HepG2 (cell line): ENCODE data around the gene MAEA. TPM values are rescaled to one million over a fixed set of nuclear protein-coding genes. Genes with fewer than 3 reads are reported as not detected.
A peak's percentile ranks its signal among the peaks of the same experiment; 100 is the strongest.

ENCODE experiments used
- BCL3 ChIP-seq: sonication (generic); formaldehyde crosslinking; IDR thresholded peaks from 2 replicates; pipeline ENCODE4 v1.5.1; 2020; ENCODE audit warnings: mild to moderate bottlenecking, missing genetic modification reagents, moderate library complexity
- CBX5 ChIP-seq: sonication (generic); formaldehyde crosslinking; IDR thresholded peaks from 2 replicates; pipeline ENCODE4 v1.4.0; 2020; ENCODE audit warnings: missing genetic modification reagents, borderline replicate concordance
- ERF ChIP-seq: IDR thresholded peaks from 2 replicates; pipeline ENCODE4 v1.6.1; 2018; ENCODE audit warnings: missing biosample characterization, missing genetic modification reagents
- GATAD1 ChIP-seq: IDR thresholded peaks from 2 replicates; pipeline ENCODE4 v1.6.1; 2016; ENCODE audit warnings: missing genetic modification reagents, missing compliant biosample characterization
- KLF9 ChIP-seq: IDR thresholded peaks from 2 replicates; pipeline ENCODE4 v1.6.1; 2016; ENCODE audit warnings: low read depth
- MAZ ChIP-seq, 2 experiments: sonication (generic) in 1 of 2; formaldehyde crosslinking in 1 of 2; IDR thresholded peaks; 2 replicates each; pipeline versions ENCODE4 v1.5.0 to v1.6.1; 2012 to 2020; ENCODE audit warnings: low read depth in 2 of 2, mild to moderate bottlenecking in 2 of 2, borderline replicate concordance in 1 of 2, improper control_type of control experiment in 1 of 2, low read length in 1 of 2, missing genetic modification reagents in 1 of 2, moderate library complexity in 1 of 2
- MTA1 ChIP-seq: sonication (generic); formaldehyde crosslinking; IDR thresholded peaks from 2 replicates; pipeline ENCODE4 v1.4.0; 2020; ENCODE audit warnings: missing genetic modification reagents, mild to moderate bottlenecking, borderline replicate concordance
- MYC ChIP-seq: sonication (generic); formaldehyde crosslinking; IDR thresholded peaks from 2 replicates; pipeline ENCODE4 v1.9.0; 2021; ENCODE audit warnings: missing genetic modification reagents, borderline replicate concordance
- MYPOP ChIP-seq: sonication (generic); formaldehyde crosslinking; IDR thresholded peaks from 2 replicates; pipeline ENCODE4 v1.8.1; 2023; ENCODE audit warnings: mild to moderate bottlenecking, moderate library complexity, missing genetic modification reagents
- NFATC3 ChIP-seq: sonication (generic); formaldehyde crosslinking; IDR thresholded peaks from 2 replicates; pipeline ENCODE4 v1.5.1; 2020; ENCODE audit warnings: mild to moderate bottlenecking, missing genetic modification reagents
- PRPF4 ChIP-seq: fragments of 200-400 bp; formaldehyde crosslinking; IDR thresholded peaks from 2 replicates; pipeline ENCODE4 v1.6.1; 2016; ENCODE audit warnings: low read length, low read depth; ENCODE audit not compliant: poor library complexity, severe bottlenecking
- SOX5 ChIP-seq: IDR thresholded peaks from 2 replicates; pipeline ENCODE4 v1.6.1; 2016; ENCODE audit warnings: borderline replicate concordance
- TBX2 ChIP-seq: sonication (generic); formaldehyde crosslinking; IDR thresholded peaks from 2 replicates; pipeline ENCODE4 v1.5.0; 2020; ENCODE audit warnings: missing genetic modification reagents, mild to moderate bottlenecking, borderline replicate concordance
- ZIK1 ChIP-seq: sonication (generic); formaldehyde crosslinking; IDR thresholded peaks from 2 replicates; pipeline ENCODE4 v1.5.0; 2020; ENCODE audit warnings: mild to moderate bottlenecking, low read depth, missing genetic modification reagents, borderline replicate concordance
- ZNF281 ChIP-seq: sonication (generic); formaldehyde crosslinking; IDR thresholded peaks from 2 replicates; pipeline ENCODE4 v1.4.0; 2020; ENCODE audit warnings: missing genetic modification reagents, borderline replicate concordance
- ZNF331 ChIP-seq: sonication (generic); formaldehyde crosslinking; IDR thresholded peaks from 2 replicates; pipeline ENCODE4 v1.4.0; 2020; ENCODE audit warnings: missing genetic modification reagents
- ZNF503 ChIP-seq: sonication (generic); formaldehyde crosslinking; IDR thresholded peaks from 2 replicates; pipeline ENCODE4 v1.4.0; 2020; ENCODE audit warnings: missing genetic modification reagents
- ZNF607 ChIP-seq: sonication (generic); formaldehyde crosslinking; IDR thresholded peaks from 2 replicates; pipeline ENCODE4 v1.5.1; 2020; ENCODE audit warnings: missing genetic modification reagents, mild to moderate bottlenecking, borderline replicate concordance
- ZNF747 ChIP-seq: sonication (generic); formaldehyde crosslinking; IDR thresholded peaks from 2 replicates; pipeline ENCODE4 v1.8.1; 2023; ENCODE audit warnings: missing genetic modification reagents, mild to moderate bottlenecking, borderline replicate concordance
- ZSCAN31 ChIP-seq: sonication (generic); formaldehyde crosslinking; IDR thresholded peaks from 2 replicates; pipeline ENCODE4 v1.5.0; 2020; ENCODE audit warnings: low read depth, mild to moderate bottlenecking, missing genetic modification reagents
- polyA plus RNA-seq, 8 experiments: library from polyadenylated mRNA; depleted of rRNA in 3 of 8; stranded (reverse) in 7 of 8; unstranded in 1 of 8; fragments of >200 nt; fragmentation: Illumina TruSeq in 4 of 8; extraction: Trizol in 4 of 8; gene quantifications; 2 replicates each; pipeline versions ENCODE4 v1.2.1 to v1.2.3, GENCODE V29; 2011 to 2016; ENCODE audit warnings: low read depth in 4 of 8, missing spikeins in 1 of 8, mixed read lengths in 1 of 8; ENCODE audit not compliant: insufficient read depth in 1 of 8
- total RNA-seq, 5 experiments: library from RNA; depleted of rRNA; stranded (reverse); fragments of >200 nt; fragmentation: Illumina TruSeq; extraction: Trizol; gene quantifications; 2 replicates each; pipeline ENCODE4 v1.2.3, GENCODE V29; 2016; ENCODE audit warnings: low read depth in 1 of 5

MAEA gene
- total and polyA plus RNA-seq, 2 of the 13 experiments (the other 11 are each of a cell fraction or from before 2014, with no cell fraction given): 52.0 to 57.1 TPM

- TF ChIP-seq ZNF281: no peak; the same call in 1 of the 2 replicates
- no peak for TF ChIP-seq ZSCAN31 (CRISPR knock-in tag)
- TF ChIP-seq SOX5 (CRISPR knock-in tag): peak; percentile 10; the same call in 1 of the 2 replicates
- peak; percentile 51; the same call in 1 of the 2 replicates for TF ChIP-seq TBX2 (CRISPR knock-in tag)
- TF ChIP-seq ZIK1 (CRISPR knock-in tag): 0 out of 2 replicates have a peak, but pooled peaks have one; percentile 33
- peak; percentile 80 for TF ChIP-seq GATAD1
- TF ChIP-seq MTA1 (CRISPR knock-in tag): peak; percentile 54; the same call in 1 of the 2 replicates
- peak; percentile 81; the same call in 1 of the 2 replicates for TF ChIP-seq MAZ (IDR thresholded peaks at IDR 0.05; ENCODE audit: borderline replicate concordance, low read depth, low read length)
- TF ChIP-seq MAZ (CRISPR knock-in tag; IDR thresholded peaks at IDR 0.05; ENCODE audit: low read depth): peak; percentile 61; the same call in 1 of the 2 replicates
- TF ChIP-seq MYC (CRISPR knock-in tag): peak; percentile 61; the same call in 1 of the 2 replicates
- no peak for TF ChIP-seq ZNF503 (CRISPR knock-in tag)
- peak; percentile 47; the same call in 1 of the 2 replicates for TF ChIP-seq ZNF607 (CRISPR knock-in tag)
- TF ChIP-seq MYPOP (CRISPR knock-in tag): peak; percentile 55; the same call in 1 of the 2 replicates
- TF ChIP-seq PRPF4: no peak
- peak; percentile 34; the same call in 1 of the 2 replicates for TF ChIP-seq ZNF747
- no peak; the same call in 1 of the 2 replicates for TF ChIP-seq ERF (CRISPR knock-in tag)
- peak; percentile 40; the same call in 1 of the 2 replicates for TF ChIP-seq KLF9 (CRISPR knock-in tag)
- TF ChIP-seq CBX5 (CRISPR knock-in tag): no peak
- no peak for TF ChIP-seq NFATC3 (CRISPR knock-in tag)
- TF ChIP-seq BCL3 (CRISPR knock-in tag): peak; percentile 33
- no peak for TF ChIP-seq ZNF331 (CRISPR knock-in tag)
These were observed 19.7 kb downstream of the MAEA start (continued) for GRCh38 chr4:1309261-1310010.
